H1 (cell line): ENCODE measurements around the gene SSH2. TPM values are rescaled to one million over a fixed set of nuclear protein-coding genes. Genes with fewer than 3 reads are reported as not detected.

ENCODE experiments used
- CREB1 ChIP-seq: IDR thresholded peaks from 2 replicates; pipeline ENCODE4 v1.6.1; 2012; ENCODE audit warnings: inconsistent platforms
- RFX5 ChIP-seq: IDR thresholded peaks from 2 replicates; pipeline ENCODE4 v1.6.1; 2011; ENCODE audit warnings: low read depth, low read length, improper control_type of control experiment, borderline replicate concordance
- RXRA ChIP-seq: IDR thresholded peaks from 2 replicates; pipeline ENCODE4 v1.6.1; 2011; ENCODE audit warnings: low read depth, mild to moderate bottlenecking, low read length, moderate library complexity; ENCODE audit not compliant: insufficient read depth
- SAP30 ChIP-seq: fragments of 300-600 bp; sonication (generic); IDR thresholded peaks from 2 replicates; pipeline ENCODE4 v1.7.1; 2012; ENCODE audit warnings: low read length, moderate library complexity, mild to moderate bottlenecking, inconsistent platforms; ENCODE audit not compliant: insufficient read depth, insufficient replicate concordance
- SIN3A ChIP-seq, 2 experiments: IDR thresholded peaks in 1 of 2; conservative IDR thresholded peaks in 1 of 2; 2 replicates each; pipeline ENCODE4 v1.6.1; 2011 to 2012; ENCODE audit warnings: low read length in 2 of 2, improper control_type of control experiment in 1 of 2, low read depth in 1 of 2, mild to moderate bottlenecking in 1 of 2
- TAF1 ChIP-seq: IDR thresholded peaks from 2 replicates; pipeline ENCODE4 v1.6.1; 2011; ENCODE audit warnings: mild to moderate bottlenecking, low read depth, low read length
- polyA plus RNA-seq, 7 experiments: library from polyadenylated mRNA; depleted of rRNA in 3 of 7; stranded (reverse) in 5 of 7; unstranded in 2 of 7; fragments of >200 nt in 5 of 7; fragments of 200-250 nt in 2 of 7; gene quantifications; 1 replicate in 5 of 7; 2 replicates in 1 of 7; 4 replicates in 1 of 7; pipeline versions ENCODE4 v1.2.1 to v1.2.3, GENCODE V29; 2011 to 2013; ENCODE audit warnings: missing spikeins in 2 of 7, mixed read lengths in 2 of 7
- total RNA-seq: library from RNA; stranded (reverse); fragmentation: NEBNext Ultra II Directional; extraction: Animal tissue kit (Norgen Biotek cat#: 25700); gene quantifications from 2 replicates; pipeline ENCODE4 v1.2.1, GENCODE V29; 2021

The SSH2 gene
- total and polyA plus RNA-seq, 2 of the 8 experiments (the other 6 are each of a cell fraction or from before 2014, with no cell fraction given), result 5.2 to 15.9 TPM

DNA sequence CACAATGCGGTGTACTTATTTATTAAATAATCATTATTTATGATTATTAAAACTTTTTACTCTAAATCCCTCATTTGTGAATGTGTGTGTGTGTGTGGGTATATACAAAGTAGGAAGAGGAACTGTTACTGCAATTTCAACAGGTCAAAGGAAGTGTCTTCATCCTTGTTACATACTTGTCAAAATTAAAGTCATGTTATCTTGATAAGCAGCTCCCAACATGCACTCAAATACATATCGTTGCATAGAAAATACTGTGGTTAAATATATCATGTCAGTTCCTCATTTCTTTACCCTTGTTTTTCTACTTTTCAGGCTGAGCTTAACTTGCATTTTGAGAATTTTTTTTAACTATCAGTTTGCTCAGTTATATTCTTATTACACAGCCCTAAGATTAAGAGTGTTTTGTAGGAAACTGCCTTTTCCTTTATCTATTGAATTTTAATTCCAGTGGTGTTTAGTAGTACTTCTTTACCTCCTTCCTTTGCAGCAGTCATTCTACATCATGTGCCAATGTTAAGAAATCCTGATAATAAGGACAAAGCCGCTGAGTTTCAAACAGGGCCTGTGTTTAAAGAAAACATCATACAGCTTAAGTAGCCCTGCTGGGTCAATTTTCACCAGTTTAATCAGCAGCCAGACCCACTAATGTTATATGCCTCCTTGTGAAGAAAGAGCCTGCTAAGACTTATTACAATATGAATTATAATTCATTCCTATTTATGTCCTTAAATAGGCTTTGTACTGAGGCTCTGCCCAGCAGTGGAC lies 18.6 kb upstream of the SSH2 start (continued):
- no peak for TF ChIP-seq SIN3A (conservative IDR thresholded peaks at IDR 0.05 in 1 of 2, IDR thresholded peaks at IDR 0.05 in 1 of 2; ENCODE audit: low read depth in 1 of 2, low read length in 2 of 2)
- no peak for TF ChIP-seq RFX5
- no peak for TF ChIP-seq TAF1
- TF ChIP-seq SAP30, result no peak
- TF ChIP-seq CREB1, result no peak
- no peak for TF ChIP-seq RXRA
